SK-N-DZ (cell line): ENCODE measurements around the gene PRKCE.

ENCODE experiments used
- DNase-seq: peaks from one replicate; pipeline ENCODE4 v3.0.0-alpha.2; 2015; ENCODE audit warnings: low spot score

The PRKCE gene

DNA sequence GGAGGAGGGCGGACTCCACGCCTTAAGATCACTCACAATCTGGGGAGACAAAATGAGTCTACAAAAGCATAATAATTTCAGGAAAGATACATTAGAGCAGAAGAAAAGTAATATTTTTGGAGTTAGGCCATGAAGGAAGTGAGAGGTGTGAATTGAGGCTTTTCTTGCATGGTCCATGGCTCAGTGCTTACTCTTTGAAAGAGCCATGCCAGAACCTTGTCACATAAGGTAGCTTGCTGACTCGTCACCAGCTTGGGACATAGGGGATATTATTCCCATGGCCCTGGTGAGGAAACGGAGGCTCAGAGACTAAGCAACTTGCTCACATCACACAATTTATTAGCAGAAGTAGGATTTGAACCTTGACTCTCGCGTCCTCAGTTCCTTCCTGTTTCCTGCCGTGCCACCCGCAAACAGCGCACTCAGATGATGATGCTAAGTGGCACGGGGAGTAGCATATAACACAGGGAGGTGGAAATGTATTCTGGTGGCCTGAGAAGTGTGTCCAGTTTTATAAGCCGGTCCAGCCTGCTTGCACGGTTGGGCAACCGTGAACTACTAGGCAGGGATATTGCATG lies 333.5 kb downstream of the PRKCE start:
- DNase-seq = no peak

DNA sequence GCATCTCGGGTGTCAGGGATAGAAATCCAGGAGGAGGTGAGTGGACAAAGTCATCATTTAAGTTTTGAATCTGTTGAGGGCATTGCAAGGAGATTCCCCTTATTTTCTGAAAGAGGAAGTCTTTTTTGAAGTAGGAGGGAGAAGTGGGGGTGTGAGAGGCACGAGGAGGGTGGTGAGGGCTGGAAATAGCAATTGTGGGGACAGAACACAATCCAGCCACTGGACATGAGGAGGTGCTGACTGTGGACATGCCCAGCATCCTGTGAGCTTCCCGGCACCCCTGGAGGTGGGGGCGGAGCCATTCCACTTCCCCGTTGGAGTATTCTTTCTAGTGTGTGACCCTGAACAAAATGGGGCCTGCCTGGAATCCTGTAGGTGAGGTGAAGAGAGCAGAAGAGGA lies 335.0 kb downstream of the PRKCE start:
- DNase-seq = no peak

DNA sequence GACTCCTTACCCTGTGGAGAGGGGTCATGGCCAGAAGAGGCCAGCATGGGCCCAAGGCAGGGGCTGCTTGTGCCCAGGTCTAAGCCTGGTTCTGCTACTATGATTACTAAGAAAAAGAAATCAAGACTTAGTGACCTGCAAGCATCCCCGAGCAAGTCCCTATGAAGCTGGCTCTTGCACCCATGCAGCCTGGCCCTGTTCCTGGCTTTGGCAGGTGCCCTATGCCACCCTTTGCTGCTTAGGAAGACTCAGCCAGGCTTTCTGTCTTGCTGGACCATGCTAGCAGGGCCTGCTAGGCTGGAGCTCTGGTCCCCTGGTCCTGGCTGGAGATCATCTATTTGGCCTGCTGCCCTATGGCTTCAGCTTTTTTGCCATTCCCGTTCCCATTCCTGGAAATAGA lies 336.4 kb downstream of the PRKCE start:
- DNase-seq = no peak

DNA sequence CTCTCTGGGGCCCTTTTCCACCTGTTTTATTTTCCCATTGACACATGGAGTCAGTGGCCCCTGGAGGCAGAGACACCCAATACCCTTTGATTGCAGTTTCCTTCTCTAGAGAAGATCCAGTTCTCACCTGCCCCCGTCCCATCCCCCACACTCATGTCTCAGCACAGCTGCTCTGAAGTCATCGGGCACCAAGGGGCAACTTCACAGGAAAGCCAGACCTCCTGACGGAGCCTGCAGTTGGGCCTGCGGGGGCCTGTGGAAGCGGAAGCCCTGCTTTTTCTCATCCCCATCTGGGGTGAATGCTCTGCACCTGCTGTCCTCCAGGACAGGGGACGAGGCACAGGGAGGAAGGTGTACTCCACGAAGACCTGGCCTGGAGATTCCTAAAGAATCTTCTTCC lies 337.4 kb downstream of the PRKCE start:
- DNase-seq = peak; percentile 23

DNA sequence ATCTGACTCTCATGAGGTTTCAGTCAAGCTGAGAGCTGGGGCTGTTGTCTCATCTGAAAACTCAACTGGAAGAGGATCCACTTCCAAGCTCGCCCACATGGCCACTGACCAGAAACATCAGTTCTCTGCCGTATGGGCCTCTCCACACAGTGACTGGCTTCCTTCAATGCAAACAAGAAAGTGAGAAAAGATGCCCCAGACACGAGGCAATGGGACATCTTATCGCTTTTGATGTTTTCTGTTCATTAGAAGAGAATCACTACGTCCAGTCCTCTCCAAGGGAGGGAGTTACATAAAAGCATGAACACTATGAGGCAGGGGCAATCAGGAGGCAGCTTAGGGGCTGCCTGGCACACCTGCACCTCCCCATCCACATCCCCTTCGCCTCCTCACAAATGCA lies 338.7 kb downstream of the PRKCE start:
- DNase-seq = no peak

DNA sequence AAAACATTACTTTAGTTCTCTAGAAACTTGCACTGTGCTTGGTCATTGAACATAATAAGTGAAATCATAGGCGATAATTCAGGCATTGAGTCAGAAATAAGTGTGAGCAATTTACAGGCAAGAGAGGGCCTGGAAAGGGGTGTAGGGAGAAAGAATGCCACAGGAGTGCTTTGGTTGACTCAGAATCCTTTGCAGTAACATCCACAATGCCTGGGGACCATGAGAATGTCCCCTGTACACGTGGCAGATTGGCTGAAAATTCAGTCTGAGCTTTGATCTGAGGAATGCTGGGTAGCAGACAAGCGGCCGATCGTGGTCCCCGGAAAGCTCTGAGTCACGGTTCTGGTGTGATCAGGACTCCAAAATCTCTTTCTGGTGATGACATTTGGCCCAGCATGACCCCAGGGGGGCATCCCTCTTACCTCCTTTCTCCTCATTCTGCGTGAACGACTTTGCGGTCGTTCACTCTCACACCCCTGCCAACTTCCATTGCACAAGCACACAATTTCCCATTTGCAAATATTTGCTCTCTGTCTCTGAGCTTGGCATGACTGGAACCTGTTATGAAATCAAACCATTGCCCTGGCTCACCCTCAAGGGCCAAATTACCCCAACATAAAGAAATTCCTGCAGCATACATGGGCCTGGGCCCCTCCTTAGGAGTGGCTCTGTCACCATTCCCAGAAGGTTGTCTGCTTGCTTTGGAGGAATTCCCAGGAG lies 340.7 kb downstream of the PRKCE start:
- DNase-seq = no peak

DNA sequence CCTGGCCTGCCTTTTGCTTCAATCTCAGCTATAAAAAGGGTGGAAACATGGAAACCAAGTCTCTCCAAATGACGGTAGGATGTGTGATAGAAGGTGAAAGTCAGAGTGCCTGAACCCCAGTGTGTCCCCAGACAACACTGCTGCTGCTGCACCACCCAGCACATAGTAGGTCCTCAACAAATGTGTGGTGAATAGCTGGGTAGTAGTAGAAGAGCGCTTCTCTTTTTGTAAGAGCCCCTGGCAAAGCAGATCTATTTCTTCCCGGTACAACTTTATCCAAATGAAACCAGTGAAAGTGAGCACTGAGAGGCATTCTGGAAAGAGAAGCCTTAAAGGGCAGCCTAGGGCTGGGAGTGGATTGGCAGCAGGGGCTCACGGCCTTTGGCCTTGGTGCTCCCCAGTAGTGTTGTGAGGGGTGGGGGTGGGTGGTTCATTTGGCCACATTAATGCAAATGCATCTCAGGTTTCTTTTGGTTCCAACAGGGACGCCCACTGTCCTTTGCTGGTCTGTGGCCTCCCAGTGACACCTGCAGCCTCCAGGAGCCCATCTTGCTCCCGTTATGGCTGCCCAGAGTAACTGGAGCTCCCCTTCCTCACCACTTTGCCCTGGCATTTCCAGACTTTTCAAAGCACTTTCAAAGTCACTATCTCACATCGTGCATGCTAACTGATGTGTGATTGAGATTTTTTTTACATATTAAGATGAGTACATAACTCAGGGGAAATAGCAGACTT lies 341.4 kb downstream of the PRKCE start:
- DNase-seq = no peak

DNA sequence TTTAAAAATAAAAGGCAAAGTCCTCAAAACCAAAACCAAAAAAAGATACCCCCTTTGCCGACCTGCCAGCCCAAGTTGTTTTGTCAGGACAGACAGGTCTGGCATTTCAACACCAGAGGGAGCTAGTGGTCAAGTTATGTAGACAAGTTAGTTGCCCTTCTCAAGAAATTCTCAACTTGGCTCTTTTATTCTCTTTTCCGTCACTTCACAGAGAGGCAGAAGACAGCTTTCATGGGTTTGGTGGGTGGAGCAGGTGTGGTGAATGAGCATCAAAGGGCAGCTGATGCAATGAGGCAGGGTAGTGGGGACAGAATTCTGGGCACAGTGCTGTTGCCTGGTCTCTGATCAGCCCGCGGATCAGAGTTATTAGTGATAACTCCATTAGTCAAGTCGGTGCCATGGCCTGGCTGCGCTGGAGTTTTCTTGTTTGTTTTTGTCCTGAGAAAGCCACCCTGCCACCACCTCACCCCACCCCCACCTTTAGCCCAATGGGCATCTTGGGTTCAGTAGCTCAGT lies 342.1 kb downstream of the PRKCE start:
- DNase-seq = peak; percentile 59

DNA sequence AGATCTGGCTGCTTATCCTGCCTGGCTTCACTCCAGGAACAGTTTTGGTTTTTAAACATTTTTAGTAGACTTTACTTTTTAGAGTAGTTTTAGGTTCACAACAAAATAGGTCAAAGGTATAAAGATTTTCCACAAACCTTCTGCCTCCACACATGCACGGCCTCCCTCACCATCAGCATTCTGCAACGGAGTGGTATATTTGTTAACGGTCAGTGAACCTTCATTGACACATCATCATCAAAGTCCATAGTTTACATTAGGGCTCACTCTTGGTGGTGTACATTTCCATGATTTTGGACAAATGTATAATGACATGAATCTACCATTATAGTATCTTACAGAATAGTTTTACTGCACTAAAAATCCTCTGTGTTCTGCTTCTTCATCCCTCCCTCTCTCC lies 342.6 kb downstream of the PRKCE start:
- no peak for DNase-seq

DNA sequence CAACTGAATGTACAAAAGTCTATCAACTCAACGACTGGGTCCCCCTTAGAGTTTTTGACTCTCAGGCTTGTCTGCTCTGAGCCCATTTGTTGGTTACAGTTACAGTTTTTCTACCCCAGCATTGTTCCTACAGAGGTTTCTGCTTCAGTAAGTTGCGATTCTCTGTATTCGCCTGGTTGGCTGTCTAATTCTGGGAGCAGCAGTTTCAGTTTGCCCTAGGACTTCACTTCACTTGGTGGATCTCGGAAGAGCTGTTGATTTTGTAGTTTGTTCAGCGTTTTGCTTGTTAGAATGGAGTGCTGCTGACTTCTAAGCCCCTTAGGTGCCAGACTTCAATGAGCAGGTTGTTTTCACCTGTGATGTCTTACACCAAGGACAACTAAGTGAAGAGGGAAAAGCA lies 349.2 kb downstream of the PRKCE start:
- no peak for DNase-seq

DNA sequence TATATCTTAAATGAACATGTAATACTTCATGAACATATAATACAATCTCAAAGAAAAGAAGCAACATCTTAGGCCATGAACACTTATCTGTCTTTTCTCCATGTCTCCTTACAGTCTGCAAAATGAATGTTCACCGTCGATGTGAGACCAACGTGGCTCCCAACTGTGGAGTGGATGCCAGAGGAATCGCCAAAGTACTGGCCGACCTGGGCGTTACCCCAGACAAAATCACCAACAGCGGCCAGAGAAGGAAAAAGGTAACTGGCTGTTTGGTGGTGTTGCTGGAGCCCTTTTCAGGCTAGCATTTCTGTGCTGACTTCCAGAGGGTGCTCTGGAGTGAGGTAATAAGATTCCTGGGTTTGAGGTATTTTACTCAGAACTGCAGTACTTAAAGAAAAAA lies 349.8 kb downstream of the PRKCE start:
- DNase-seq = no peak

DNA sequence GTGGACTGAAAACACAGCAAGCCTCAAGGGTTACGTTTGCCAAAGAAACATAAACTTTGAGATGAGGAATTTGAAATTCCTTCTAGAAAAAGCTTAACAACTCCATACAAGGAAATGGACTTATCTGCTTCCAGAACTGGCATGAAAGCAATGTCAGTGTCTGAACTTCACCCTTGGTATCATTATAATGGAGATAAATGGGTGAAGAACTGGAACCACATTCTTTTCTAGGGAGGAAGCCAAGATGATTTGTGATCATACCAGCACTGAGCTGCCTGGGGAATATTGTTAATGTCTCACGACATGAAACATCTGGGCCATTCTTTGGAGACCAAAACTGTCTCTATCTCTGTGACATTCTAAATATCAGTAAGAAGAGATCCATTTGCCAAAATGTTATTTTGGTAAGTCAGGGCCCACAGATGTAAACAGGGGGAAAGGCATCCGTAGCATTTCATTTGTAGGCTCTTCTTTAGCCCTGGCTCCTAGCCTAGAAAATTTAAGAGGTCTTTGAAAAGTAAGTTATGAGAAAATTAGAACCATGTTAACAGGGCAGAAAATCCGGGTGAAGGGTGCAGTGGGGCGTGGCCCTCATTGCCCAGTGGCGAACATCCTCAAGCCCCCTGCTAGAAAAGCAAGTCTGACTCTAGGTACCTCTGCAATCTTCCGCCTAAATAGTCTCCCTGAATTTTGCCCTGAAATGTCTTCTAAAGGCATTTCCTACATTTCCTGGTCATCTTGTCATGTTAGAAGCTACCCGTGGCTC lies 350.4 kb downstream of the PRKCE start:
- no peak for DNase-seq

DNA sequence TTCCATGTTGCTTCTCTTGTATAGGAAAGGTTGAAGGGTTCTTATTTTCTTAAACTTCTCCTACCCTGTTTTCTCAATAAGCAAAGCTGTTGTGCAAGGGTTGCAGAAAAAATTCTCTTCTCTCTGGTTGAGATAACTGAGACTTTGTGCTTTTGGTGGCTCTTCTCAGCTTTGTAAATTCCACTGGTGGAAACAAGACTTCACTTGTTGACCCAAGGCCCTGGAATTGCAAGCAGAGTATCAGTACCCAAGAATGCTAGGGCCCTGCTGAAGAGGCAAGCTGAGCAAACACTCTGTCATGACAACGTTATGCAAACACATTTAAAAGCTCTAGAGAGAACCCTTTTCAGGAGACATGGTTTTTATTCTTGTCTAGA lies 351.0 kb downstream of the PRKCE start:
- DNase-seq = no peak

DNA sequence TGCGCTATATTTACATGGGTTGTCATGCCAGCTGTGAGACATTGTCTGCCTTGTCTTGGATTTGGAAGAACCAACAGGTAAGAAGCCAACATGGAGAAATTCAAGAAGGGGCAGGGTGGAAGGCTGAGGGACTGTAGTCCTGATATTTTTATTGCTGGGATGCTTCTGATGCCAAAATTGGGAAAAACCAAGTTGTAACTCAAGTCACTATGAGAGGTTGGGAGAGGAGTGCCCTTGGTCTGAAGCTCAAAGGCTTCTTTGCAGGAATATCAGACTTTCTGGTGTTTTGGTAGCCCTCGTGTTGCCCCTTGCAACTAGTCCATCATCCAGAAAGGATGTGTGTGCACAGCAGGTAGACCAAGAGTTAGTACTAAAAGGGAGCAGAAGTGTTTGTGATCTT lies 351.5 kb downstream of the PRKCE start:
- no peak for DNase-seq

DNA sequence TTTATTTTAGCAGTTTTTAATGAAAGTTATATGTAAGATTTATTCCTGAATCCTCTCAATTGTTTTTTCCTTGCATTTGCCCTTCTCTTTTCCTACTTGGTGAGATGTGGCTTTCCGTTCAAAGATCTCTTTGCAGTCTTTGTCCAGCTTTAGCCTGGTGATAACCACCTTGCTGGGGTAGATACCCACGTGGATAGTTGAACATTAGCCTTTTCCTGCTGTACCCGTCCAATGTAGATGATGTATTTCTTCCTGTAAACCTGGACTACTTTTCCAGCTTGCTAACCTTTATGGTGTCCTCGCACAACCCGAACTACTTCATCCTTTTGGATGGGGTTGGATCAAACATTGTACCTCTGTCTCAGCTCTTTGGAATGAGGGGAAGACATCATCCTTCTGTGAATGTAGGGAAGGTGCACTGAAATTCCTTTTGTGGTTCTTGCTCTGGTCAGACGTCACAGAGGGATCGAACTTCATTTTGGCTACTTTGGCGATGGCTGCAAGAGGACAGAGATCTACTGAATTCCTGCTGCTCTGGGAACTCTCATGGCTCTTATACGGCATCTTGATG lies 352.5 kb downstream of the PRKCE start:
- DNase-seq = no peak

DNA sequence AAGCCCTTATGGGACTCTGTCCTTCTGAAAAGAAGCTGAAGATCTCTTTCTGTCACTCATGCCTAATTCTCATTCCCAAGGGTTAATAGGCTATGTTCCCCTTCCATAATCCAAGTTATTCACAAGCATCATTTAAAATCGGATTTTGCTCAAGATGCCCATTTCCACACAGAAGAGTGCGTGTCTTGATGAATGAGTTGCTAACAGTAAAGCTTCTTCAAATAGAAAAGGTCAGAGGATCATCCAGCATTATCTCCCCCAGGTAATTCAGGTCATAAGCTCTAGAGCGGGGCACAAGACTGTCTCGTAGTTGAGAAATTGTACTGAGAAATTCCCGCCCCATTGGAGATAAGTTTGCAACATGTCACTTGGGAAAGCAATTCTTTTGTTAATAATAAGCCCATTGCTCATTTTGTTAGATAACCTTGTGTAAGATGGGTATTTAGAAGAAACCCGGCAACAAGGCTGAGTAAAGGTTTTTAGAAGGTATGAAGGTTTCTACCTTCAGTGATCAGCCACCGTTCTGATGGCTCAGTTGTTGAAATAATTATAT lies 355.1 kb downstream of the PRKCE start:
- DNase-seq = no peak

DNA sequence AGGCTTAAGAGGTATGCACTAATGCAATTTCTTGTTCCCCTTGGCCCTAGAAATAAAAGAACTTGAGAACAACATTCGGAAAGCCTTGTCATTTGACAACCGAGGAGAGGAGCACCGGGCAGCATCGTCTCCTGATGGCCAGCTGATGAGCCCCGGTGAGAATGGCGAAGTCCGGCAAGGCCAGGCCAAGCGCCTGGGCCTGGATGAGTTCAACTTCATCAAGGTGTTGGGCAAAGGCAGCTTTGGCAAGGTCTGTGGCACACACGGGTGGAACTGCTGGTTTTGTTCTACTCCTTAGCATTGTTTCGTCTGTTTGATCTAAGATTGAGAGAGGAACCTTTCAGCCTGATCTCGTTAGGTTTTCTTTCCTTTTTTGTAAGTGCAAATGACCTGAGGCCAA lies 355.9 kb downstream of the PRKCE start:
- no peak for DNase-seq

DNA sequence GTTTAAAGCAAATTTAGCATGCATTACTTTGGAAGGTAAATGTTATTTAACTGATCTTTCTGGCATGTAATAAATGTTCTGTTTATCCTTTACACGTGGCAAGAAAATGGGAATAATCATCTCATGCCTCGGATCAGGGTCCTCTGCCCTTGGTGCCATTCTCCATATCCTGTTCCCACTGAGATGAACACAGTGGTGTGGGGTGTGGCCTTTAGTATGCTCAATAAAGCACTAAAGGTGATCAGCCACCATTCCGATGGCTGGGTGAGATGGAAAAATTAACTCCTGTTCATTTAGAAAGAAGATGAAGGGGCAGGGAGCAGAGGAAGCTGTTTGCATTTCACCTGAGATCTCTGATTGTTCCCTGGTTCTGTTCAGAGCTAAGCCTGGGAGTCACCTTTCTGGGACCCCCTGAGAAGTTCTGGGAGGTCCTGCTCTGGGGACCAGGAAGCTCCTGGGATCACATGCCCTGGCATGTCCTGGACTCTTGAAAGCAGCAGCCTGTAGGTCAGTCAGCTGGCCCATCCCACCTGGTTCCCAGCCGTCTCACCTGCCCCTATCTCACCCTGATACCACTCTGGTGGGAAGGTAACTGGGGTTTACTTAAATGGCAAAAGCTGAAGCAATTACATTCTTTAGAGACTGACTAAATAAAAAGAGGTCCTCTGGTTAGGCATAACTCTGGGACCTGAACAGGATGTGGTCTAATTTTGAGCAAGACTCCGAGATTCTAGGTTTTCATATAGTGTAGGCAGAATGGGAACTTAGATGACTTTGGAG lies 356.8 kb downstream of the PRKCE start:
- no peak for DNase-seq

DNA sequence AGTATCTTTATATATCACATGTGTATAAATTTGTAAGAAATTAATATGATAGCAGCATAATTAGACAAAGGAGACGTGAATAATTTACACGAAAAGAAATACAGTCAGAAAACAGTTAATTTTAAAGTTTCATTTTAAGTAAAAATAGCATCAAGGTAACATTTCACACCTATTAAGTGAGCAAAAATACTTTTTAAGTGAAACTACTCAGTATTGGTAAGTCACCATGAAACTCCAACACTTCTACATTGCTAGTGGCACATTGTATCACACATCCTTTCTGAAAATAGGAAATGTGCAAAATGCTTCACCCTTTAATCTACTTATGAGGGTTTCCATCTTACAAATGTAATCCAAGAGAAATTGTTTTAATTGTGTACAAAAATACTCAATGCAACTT lies 357.8 kb downstream of the PRKCE start:
- DNase-seq = no peak

DNA sequence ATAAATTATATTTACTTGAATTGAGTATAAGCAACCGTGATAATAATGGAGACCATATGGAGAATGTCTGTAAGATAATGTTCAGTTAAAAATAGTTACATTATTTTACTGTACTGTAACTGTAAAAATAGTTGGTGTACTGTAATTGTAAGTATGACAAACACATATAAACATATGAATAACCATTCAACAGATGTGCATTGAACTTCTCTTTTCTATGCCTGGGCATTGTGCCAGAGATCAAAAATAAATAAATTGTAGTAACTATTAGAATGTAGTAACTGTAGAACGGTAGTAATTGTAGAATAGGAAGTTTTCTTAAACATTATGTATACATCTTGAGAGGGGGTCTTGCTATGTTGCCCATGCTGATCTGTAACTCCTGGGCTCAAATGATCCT lies 358.3 kb downstream of the PRKCE start:
- DNase-seq = no peak
